Activated T-cell treated with anti-CD3 and anti-CD28 coated beads for 1 hour (primary cell): Measurements from ENCODE around the gene MSH2.
"Not testable (repeated sequence)": the region's sequence is repeated elsewhere in the genome, so short reads cannot be mapped to it uniquely, and the experiment has no call there.

Experiments used
- DNase-seq: peaks from one replicate; pipeline ENCODE4 v3.0.0-alpha.2; 2020; ENCODE audit warnings: low read depth

Gene MSH2

GRCh38 chr2:47402805-47403608, at the start of gene MSH2:
MSH2 (plus strand) TSS chr2:47403156; CDS start chr2:47403192, 36 bp downstream.
- DNase-seq, result peak; percentile 80

- DNase-seq, result no peak
Observed at GRCh38 chr2:47354013-47354847, 48.7 kb upstream of the MSH2 start.

GRCh38 chr2:47354848-47355204, 48.1 kb upstream of the MSH2 start:
- no peak for DNase-seq

GRCh38 chr2:47357483-47357882, 45.5 kb upstream of the MSH2 start:
- no peak for DNase-seq

- DNase-seq, result no peak
Observed at GRCh38 chr2:47359375-47359868, 43.5 kb upstream of the MSH2 start.

GRCh38 chr2:47360283-47360682, 42.7 kb upstream of the MSH2 start:
- DNase-seq, result no peak

- no peak for DNase-seq
Observed at GRCh38 chr2:47360927-47361326, 42.0 kb upstream of the MSH2 start.

GRCh38 chr2:47361505-47362229, 41.3 kb upstream of the MSH2 start:
- not testable (repeated sequence) for DNase-seq

- no peak for DNase-seq
Observed at GRCh38 chr2:47373747-47374146, 29.2 kb upstream of the MSH2 start.

- no peak for DNase-seq
Observed at GRCh38 chr2:47375307-47375706, 27.6 kb upstream of the MSH2 start.

GRCh38 chr2:47379384-47379783, 23.6 kb upstream of the MSH2 start:
- no peak for DNase-seq

- DNase-seq, result no peak
Observed at GRCh38 chr2:47381408-47381807, 21.5 kb upstream of the MSH2 start.

GRCh38 chr2:47386551-47386950, 16.4 kb upstream of the MSH2 start:
- no peak for DNase-seq

GRCh38 chr2:47388888-47389287, 14.1 kb upstream of the MSH2 start:
- no peak for DNase-seq

- DNase-seq, result no peak
Observed at GRCh38 chr2:47389692-47390091, 13.3 kb upstream of the MSH2 start.

GRCh38 chr2:47401789-47402554, 984 bp upstream of the MSH2 start:
- no peak for DNase-seq

- no peak for DNase-seq
Observed at GRCh38 chr2:47402555-47402804, 476 bp upstream of the MSH2 start.

- no peak for DNase-seq
Observed at GRCh38 chr2:47403609-47404193, 745 bp downstream of the MSH2 start.

- DNase-seq, result no peak
Observed at GRCh38 chr2:47404356-47404755, 1.4 kb downstream of the MSH2 start.

GRCh38 chr2:47405757-47406156, 2.8 kb downstream of the MSH2 start:
- DNase-seq, result no peak

GRCh38 chr2:47406649-47407330, 3.8 kb downstream of the MSH2 start:
- not testable (repeated sequence) for DNase-seq
